HUES64 (cell line): Measurements from ENCODE around the gene MRTFA.

ENCODE experiments used
- H3K27ac ChIP-seq: 2 replicates; pipeline ENCODE4 v1.7.0; 2013; ENCODE audit warnings: low read depth, low read length, inconsistent platforms
- H3K27me3 ChIP-seq: 2 replicates; pipeline ENCODE4 v1.6.1; 2013; ENCODE audit warnings: mild to moderate bottlenecking, low read length; ENCODE audit not compliant: insufficient read depth
- H3K36me3 ChIP-seq: 2 replicates; pipeline ENCODE4 v1.6.1; 2013; ENCODE audit warnings: mild to moderate bottlenecking, low read length; ENCODE audit not compliant: insufficient read depth
- H3K4me1 ChIP-seq: 2 replicates; pipeline ENCODE4 v1.6.1; 2013; ENCODE audit warnings: mild to moderate bottlenecking, low read length, moderate library complexity; ENCODE audit not compliant: insufficient read depth
- H3K4me3 ChIP-seq: 2 replicates; pipeline ENCODE4 v1.5.1; 2013; ENCODE audit warnings: mild to moderate bottlenecking, low read length, moderate library complexity
- H3K9ac ChIP-seq: 2 replicates; pipeline ENCODE4 v1.6.1; 2013; ENCODE audit warnings: mild to moderate bottlenecking, low read depth, low read length
- H3K9me3 ChIP-seq: 2 replicates; pipeline ENCODE4 v1.6.1; 2013; ENCODE audit warnings: low read depth, low read length; ENCODE audit not compliant: insufficient read depth
- WGBS: fragments of 150-250, 120-280 bp; methylation state at CpG from one replicate; pipeline ENCODE4 v1.1.7; 2013; ENCODE audit warnings: missing lambda C conversion rate; 5-methylcytosine and 5-hydroxymethylcytosine counted together

The MRTFA gene

DNA sequence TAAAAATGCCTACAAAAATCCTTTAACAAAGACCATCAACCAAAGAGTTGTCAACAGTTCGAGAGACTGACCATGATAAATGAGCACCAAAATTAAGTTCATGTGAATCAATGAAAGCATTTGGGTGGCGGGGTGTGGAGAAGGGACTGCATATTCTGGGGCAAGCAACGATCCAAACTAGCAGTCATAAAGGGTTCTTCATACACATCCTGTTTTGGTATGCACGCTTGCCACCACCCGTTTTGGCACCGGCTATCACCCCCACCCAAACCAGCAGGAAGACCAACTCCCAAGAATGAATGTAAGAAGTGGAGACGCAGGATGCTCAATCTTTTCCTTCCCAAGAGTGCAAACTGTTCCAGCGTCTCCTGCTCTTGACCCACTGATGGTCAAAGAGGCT lies 185.3 kb downstream of the MRTFA start:
- Histone ChIP-seq H3K9ac (no peak overlapping the region), H3K4me3 (no peak overlapping the region), H3K27ac (no peak overlapping the region), H3K9me3 (no peaks in the 10 kb centered on the region), H3K4me1 (peaks cover 10% of the 10 kb centered on the region; the same call in 1 of the 2 replicates), H3K36me3 (no peaks in the 10 kb centered on the region), H3K27me3 (no peaks in the 10 kb centered on the region)
- 93% methylated on average over 8 of the region's 8 CpGs for WGBS

DNA sequence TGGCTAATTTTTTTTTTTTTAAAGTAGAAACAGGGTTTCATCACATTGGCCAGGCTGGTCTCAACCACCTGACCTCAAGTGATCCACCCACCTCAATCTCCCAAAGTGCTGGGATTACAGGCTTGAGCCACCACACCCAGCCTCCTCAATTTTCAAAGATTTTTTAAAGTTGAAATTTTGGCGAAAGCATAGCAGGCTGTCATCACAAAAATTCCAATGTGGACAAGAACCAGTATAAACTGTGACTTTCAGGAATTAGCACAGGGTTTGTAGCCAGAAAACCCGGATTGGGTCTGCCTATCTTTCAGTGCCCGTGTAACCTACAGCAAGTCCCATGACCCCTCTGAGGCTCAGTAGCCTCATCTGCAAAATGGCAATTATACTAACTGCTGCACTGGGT lies 185.9 kb downstream of the MRTFA start:
- Histone ChIP-seq H3K4me1 (peaks cover 10% of the 10 kb centered on the region; the same call in 1 of the 2 replicates), H3K36me3 (no peaks in the 10 kb centered on the region), H3K9ac (no peak overlapping the region), H3K9me3 (no peaks in the 10 kb centered on the region), H3K27ac (no peak overlapping the region), H3K27me3 (no peaks in the 10 kb centered on the region), H3K4me3 (no peak overlapping the region)
- 88% methylated on average over 3 of the region's 3 CpGs for WGBS

DNA sequence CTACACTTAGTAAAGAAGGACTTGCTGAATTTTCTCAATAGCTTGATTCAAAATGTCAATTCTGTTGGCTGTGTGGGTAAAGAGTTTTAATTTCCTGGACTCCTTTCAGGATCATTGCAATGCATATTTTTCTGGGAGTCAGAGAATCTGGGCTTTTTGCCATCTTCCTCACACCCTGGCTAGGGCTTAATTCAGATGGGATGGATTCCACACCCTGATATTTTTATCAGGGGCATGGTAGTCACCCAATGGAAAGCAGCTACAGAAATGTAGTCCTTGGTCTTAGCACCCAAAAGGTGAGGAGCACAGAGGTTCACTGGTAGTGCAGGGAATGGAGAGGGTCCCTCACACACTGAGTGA lies 186.9 kb downstream of the MRTFA start:
- Histone ChIP-seq H3K4me1 (peaks cover 10% of the 10 kb centered on the region; the same call in 1 of the 2 replicates), H3K27me3 (no peaks in the 10 kb centered on the region), H3K4me3 (no peak overlapping the region), H3K9ac (no peak overlapping the region), H3K27ac (no peak overlapping the region), H3K9me3 (no peaks in the 10 kb centered on the region), H3K36me3 (no peaks in the 10 kb centered on the region)

DNA sequence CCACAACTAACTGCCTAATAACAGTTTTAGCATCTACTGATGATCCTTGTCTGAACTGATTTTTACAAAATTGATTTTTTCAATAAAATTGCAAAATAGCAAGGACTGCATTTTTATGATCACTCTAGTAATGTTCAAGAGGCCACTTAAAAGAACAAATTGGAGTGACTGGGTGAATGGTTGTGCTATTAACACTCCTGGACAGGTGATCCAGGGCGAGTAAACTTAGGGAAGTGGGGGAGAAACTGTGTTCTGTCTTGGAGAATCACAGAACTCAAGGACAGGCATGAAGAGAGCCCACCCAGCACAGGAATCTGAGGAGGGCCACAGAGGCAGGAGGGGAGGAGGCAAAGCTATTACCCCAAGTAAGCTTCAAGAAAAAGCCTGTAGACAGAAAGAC lies 190.3 kb downstream of the MRTFA start:
- H3K27me3 ChIP-seq, result no peaks in the 10 kb centered on the region
- 95% methylated on average over 1 of the region's 1 CpG for WGBS
- H3K4me3 ChIP-seq, result no peak overlapping the region
- no peak overlapping the region for H3K9ac ChIP-seq
- H3K4me1 ChIP-seq, result peaks cover 10% of the 10 kb centered on the region; the same call in 1 of the 2 replicates
- 0 out of 2 replicates have a peak, but pooled peaks cover 2% of the 10 kb centered on the region for H3K36me3 ChIP-seq
- no peaks in the 10 kb centered on the region for H3K9me3 ChIP-seq
- no peak overlapping the region for H3K27ac ChIP-seq

DNA sequence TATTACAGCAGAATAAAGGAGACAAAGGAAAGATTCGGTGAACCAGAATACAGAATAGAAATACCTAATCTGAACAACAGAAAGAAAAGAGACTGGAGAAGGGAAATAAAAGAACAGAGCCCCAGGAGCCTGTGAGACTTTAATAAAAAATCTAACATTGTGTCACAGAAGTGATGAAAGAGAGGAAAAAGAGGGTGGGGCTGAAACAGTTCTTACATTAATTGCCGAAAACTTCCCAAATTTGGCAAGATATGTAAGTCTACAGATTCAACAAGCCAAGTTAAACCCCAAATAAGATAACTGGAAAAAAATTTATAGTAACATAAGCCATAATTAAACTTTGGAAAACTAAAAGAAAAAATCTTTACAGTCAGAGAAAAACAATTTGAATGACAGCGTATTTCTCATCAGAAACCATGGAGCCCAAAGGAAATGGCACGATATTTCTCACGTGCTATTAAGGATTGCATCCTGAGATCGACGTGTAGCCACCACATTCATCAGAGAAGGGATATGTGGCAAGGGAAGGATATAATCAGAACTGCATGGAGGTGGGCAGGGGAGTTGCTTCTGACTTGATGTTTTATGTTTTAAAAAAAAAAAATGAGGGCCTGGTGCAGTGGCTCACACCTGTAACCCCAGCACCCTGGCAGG lies 192.2 kb downstream of the MRTFA start:
- Histone ChIP-seq H3K27ac (no peak overlapping the region), H3K27me3 (no peaks in the 10 kb centered on the region), H3K9ac (no peak overlapping the region), H3K4me1 (peaks cover 2% of the 10 kb centered on the region; the same call in 1 of the 2 replicates), H3K36me3 (0 out of 2 replicates have a peak, but pooled peaks cover 2% of the 10 kb centered on the region), H3K9me3 (no peaks in the 10 kb centered on the region), H3K4me3 (no peak overlapping the region)
- WGBS, result 96% methylated on average over 5 of the region's 7 CpGs

DNA sequence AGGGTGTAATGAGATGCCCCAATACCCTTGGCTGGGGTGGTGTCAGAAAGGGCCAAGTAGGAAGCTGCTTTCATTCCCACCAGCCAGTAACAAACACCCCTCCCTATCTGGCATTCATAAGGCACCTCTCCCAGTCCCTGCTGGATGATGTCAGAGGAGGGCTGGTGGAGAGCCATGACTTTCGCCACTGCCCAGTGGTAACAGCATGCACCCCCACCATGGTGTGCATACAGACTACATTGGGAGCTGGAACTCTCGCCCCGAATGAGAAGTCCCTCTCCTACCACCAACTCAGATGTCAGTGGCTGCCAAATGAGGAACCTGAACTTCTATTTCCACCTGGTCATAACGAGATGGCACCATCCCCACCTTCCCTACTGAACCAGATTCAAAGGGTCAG lies 192.8 kb downstream of the MRTFA start:
- Histone ChIP-seq H3K9ac (no peak overlapping the region), H3K27ac (no peak overlapping the region), H3K4me3 (no peak overlapping the region), H3K4me1 (no peaks in the 10 kb centered on the region), H3K9me3 (no peaks in the 10 kb centered on the region), H3K27me3 (no peaks in the 10 kb centered on the region), H3K36me3 (0 out of 2 replicates have a peak, but pooled peaks cover 2% of the 10 kb centered on the region)
- 94% methylated on average over 4 of the region's 4 CpGs for WGBS

DNA sequence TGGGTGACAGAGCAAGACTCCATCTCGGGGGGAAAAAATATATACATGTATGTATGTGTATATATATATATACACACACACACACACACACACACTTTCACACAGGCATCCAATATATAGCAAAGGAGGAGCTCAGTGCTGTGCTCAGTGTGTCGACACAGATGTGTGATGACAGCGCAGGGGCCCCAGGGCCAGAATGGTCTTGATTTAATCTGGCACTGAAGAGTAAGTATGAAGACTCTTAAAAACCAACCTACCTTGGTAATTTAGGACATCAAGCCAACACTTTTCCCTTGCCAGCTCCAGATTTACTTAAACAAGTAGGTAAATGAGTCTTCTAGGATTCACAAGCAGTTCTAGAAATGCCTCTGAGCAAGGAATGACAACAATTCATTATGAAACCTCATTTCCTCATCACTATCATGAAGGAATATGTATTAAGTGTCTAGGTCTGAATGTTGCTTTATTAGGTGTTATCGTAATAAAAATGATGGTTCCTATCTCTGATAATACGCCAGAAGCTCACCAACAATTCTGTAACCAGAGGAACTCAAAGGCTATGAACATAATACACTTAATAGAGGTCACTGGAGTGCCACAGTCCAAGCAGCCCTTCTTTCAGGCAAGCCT lies 194.6 kb downstream of the MRTFA start:
- no peaks in the 10 kb centered on the region for H3K4me1 ChIP-seq

DNA sequence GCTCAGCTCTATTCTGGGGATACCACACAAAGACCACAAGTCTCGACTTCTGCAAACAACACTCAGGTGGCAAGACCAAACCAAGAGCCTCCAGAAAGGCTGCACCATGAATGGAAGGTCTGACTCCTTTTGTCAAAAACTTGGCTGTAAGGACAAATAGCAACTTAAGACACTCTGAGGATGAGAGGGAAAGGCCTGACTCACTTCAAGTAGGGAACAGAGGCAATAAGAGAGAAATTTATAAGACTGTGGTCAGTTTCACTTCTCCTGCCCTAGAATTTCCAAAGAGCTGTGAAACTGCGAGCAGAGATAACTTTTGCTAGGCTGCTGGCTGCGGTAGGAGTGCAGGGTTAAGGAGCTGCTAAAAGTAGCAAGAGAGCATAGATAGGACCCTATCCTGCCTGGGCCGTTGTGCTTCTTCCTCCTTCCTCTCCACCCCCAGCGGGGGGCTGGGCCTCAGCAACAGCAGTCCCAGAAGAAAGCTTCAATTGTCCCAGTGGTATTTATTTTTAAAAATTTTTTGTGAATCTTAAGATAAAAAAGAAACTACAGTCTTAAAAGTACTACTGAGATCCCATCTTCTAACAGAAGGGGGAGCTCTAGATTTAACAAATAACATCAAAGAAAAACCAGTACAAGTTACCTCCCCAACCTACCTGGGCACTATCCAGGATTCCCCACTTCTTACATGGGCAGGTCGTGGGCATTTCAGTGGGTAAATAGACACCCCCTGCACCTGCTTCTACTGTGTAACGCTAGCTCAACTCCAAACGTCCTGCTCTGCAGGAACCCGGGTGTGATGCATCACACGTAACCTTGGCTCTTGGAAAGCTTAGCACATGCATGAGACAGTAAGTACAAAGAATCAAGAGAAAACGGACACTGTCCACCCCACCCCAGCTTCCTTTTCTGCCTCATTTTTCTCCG lies 199.8 kb downstream of the MRTFA start:
- no peaks in the 10 kb centered on the region; the same call in 1 of the 2 replicates for H3K4me1 ChIP-seq
- H3K27ac ChIP-seq, result no peak overlapping the region
- no peak overlapping the region for H3K4me3 ChIP-seq
- 0 out of 2 replicates have a peak, but pooled peaks cover 6% of the 10 kb centered on the region for H3K36me3 ChIP-seq
- H3K27me3 ChIP-seq, result no peaks in the 10 kb centered on the region
- H3K9ac ChIP-seq, result no peak overlapping the region
- no peaks in the 10 kb centered on the region for H3K9me3 ChIP-seq
- WGBS, result 68% methylated on average over 12 of the region's 12 CpGs

More for the DNA sequence above, 194.6 kb downstream of the MRTFA start:
- Histone ChIP-seq H3K27me3 (no peaks in the 10 kb centered on the region), H3K9ac (no peak overlapping the region), H3K4me3 (no peak overlapping the region), H3K36me3 (0 out of 2 replicates have a peak, but pooled peaks cover 2% of the 10 kb centered on the region), H3K27ac (no peak overlapping the region), H3K9me3 (no peaks in the 10 kb centered on the region)
- WGBS, result 100% methylated on average over 3 of the region's 5 CpGs

DNA sequence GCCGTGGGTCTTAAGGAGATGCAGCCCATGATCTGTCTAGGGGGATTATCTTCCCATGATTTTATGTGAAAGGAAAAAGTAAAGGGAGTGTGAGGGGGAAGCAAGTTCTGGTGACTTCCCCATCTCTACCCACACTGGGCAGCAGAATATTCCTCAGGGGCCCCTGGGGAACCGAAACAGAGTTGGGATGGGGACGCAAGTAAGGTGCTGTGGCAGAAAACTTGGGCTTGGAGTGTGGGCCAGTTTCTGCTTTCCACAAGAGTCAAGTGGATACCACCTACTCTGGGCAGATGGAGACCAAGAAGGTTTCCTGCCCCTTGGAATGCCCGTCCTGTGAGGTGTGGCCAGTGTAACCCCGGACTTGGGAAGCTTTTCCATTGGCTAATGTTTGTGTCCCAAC lies 201.8 kb downstream of the MRTFA start:
- Histone ChIP-seq H3K27ac (no peak overlapping the region), H3K9me3 (no peaks in the 10 kb centered on the region), H3K4me1 (no peaks in the 10 kb centered on the region; the same call in 1 of the 2 replicates), H3K36me3 (peaks cover 17% of the 10 kb centered on the region), H3K27me3 (no peaks in the 10 kb centered on the region), H3K4me3 (no peak overlapping the region), H3K9ac (no peak overlapping the region)
- WGBS, result 93% methylated on average over 5 of the region's 5 CpGs

DNA sequence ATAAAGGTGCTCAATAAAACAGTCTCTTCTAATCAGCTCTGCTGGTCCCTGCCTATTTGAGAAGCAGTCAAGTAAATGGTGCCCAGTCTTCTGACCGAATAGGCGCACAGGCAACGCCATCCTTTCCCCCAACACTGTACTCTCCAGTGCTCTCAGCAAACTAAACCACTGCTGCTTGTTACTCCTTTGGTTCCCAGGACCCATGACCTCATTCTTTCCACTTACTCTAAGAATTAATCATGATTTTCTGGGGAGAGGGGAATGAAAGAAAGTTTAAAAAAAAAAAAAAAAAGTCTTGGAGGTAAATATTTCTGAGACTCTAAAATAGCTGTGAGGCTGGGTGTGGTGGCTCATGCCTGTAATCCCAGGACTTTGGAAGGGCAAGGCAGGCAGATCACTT lies 202.4 kb downstream of the MRTFA start:
- WGBS, result 94% methylated on average over 3 of the region's 3 CpGs
- Histone ChIP-seq H3K27ac (no peak overlapping the region), H3K9ac (no peak overlapping the region), H3K4me3 (no peak overlapping the region), H3K9me3 (no peaks in the 10 kb centered on the region), H3K27me3 (no peaks in the 10 kb centered on the region), H3K4me1 (no peaks in the 10 kb centered on the region; the same call in 1 of the 2 replicates), H3K36me3 (peaks cover 23% of the 10 kb centered on the region)
